ENCODE data around the gene LIPK.

The LIPK gene

GRCh38 chr10:88783724-88784123 lies 77.7 kb downstream of the LIPK start:
- no peak overlapping the region for H3K4me3 Mint-ChIP-seq
- H3K36me3 Mint-ChIP-seq = no peaks in the 10 kb centered on the region
- H3K27ac Mint-ChIP-seq = no peak overlapping the region
- no peaks in the 10 kb centered on the region for H3K4me1 Mint-ChIP-seq
- ATAC-seq (ENCODE audit: low read depth) (no peak), DNase-seq (ENCODE audit: low spot score in 2 of 2) (no peak)
- no peaks in the 10 kb centered on the region for H3K27me3 Mint-ChIP-seq
- no peaks in the 10 kb centered on the region for H3K9me3 Mint-ChIP-seq

GRCh38 chr10:88786032-88786770 lies 80.2 kb downstream of the LIPK start:
- Mint-ChIP-seq H3K27me3 (no peaks in the 10 kb centered on the region), H3K27ac (no peak overlapping the region), H3K4me1 (no peaks in the 10 kb centered on the region), H3K36me3 (no peaks in the 10 kb centered on the region), H3K9me3 (no peaks in the 10 kb centered on the region), H3K4me3 (no peak overlapping the region)
- ATAC-seq (ENCODE audit: low read depth) (no peak), DNase-seq (ENCODE audit: low spot score in 2 of 2) (no peak)

GRCh38 chr10:88787463-88787862 lies 81.4 kb downstream of the LIPK start:
- no peak overlapping the region for H3K27ac Mint-ChIP-seq
- H3K27me3 Mint-ChIP-seq = no peaks in the 10 kb centered on the region
- no peaks in the 10 kb centered on the region for H3K4me1 Mint-ChIP-seq
- no peak overlapping the region for H3K4me3 Mint-ChIP-seq
- H3K36me3 Mint-ChIP-seq = no peaks in the 10 kb centered on the region
- no peak for DNase-seq (ENCODE audit: low spot score in 2 of 2)
- no peak for ATAC-seq (ENCODE audit: low read depth)
- H3K9me3 Mint-ChIP-seq = no peaks in the 10 kb centered on the region

- H3K36me3 Mint-ChIP-seq = no peaks in the 10 kb centered on the region
- no peak overlapping the region for H3K27ac Mint-ChIP-seq
- no peaks in the 10 kb centered on the region for H3K27me3 Mint-ChIP-seq
- no peaks in the 10 kb centered on the region for H3K9me3 Mint-ChIP-seq
- H3K4me1 Mint-ChIP-seq = no peaks in the 10 kb centered on the region
- no peak overlapping the region for H3K4me3 Mint-ChIP-seq
- DNase-seq (ENCODE audit: low spot score in 2 of 2) (no peak), ATAC-seq (ENCODE audit: low read depth) (no peak)
Measured at GRCh38 chr10:88788924-88789323, 82.9 kb downstream of the LIPK start.

- no peaks in the 10 kb centered on the region for H3K4me1 Mint-ChIP-seq
- peak; percentile 42 for ATAC-seq (ENCODE audit: low read depth)
- peaks cover 1% of the 10 kb centered on the region for H3K27me3 Mint-ChIP-seq
- no peak overlapping the region for H3K4me3 Mint-ChIP-seq
- DNase-seq (ENCODE audit: low spot score in 2 of 2) = peak in 1 of 2 donors; percentile 5
- no peak overlapping the region for H3K27ac Mint-ChIP-seq
- no peaks in the 10 kb centered on the region for H3K36me3 Mint-ChIP-seq
- H3K9me3 Mint-ChIP-seq = no peaks in the 10 kb centered on the region
Measured at GRCh38 chr10:88791924-88792323, 85.9 kb downstream of the LIPK start.

GRCh38 chr10:88792661-88793060 lies 86.6 kb downstream of the LIPK start:
- no peak overlapping the region for H3K4me3 Mint-ChIP-seq
- no peak for DNase-seq (ENCODE audit: low spot score in 2 of 2)
- H3K27ac Mint-ChIP-seq = no peak overlapping the region
- no peaks in the 10 kb centered on the region for H3K36me3 Mint-ChIP-seq
- no peaks in the 10 kb centered on the region for H3K4me1 Mint-ChIP-seq
- no peak for ATAC-seq (ENCODE audit: low read depth)
- no peaks in the 10 kb centered on the region for H3K9me3 Mint-ChIP-seq
- H3K27me3 Mint-ChIP-seq = peaks cover 1% of the 10 kb centered on the region

- DNase-seq (ENCODE audit: low spot score in 2 of 2) = no peak
- Mint-ChIP-seq H3K4me3 (no peak overlapping the region), H3K27ac (no peak overlapping the region), H3K27me3 (peaks cover 4% of the 10 kb centered on the region), H3K36me3 (no peaks in the 10 kb centered on the region), H3K4me1 (no peaks in the 10 kb centered on the region), H3K9me3 (no peaks in the 10 kb centered on the region)
- ATAC-seq (ENCODE audit: low read depth) = no peak
Measured at GRCh38 chr10:88793712-88794299, 87.8 kb downstream of the LIPK start.

- ATAC-seq (ENCODE audit: low read depth) (no peak), DNase-seq (ENCODE audit: low spot score in 2 of 2) (no peak)
- H3K4me3 Mint-ChIP-seq = no peak overlapping the region
- H3K36me3 Mint-ChIP-seq = no peaks in the 10 kb centered on the region
- H3K4me1 Mint-ChIP-seq = no peaks in the 10 kb centered on the region
- H3K27ac Mint-ChIP-seq = no peak overlapping the region
- H3K27me3 Mint-ChIP-seq = peaks cover 4% of the 10 kb centered on the region
- no peaks in the 10 kb centered on the region for H3K9me3 Mint-ChIP-seq
Measured at GRCh38 chr10:88794731-88795130, 88.7 kb downstream of the LIPK start.

GRCh38 chr10:88800152-88801125 lies 94.4 kb downstream of the LIPK start:
- DNase-seq (ENCODE audit: low spot score in 2 of 2) = no peak
- Mint-ChIP-seq H3K27me3 (peaks cover 4% of the 10 kb centered on the region), H3K4me3 (no peak overlapping the region), H3K9me3 (no peaks in the 10 kb centered on the region), H3K27ac (no peak overlapping the region), H3K4me1 (no peaks in the 10 kb centered on the region), H3K36me3 (no peaks in the 10 kb centered on the region)
- no peak for ATAC-seq (ENCODE audit: low read depth)

Measured in memory B cell (primary cell).